ENCODE measurements around the gene CELF6.

Gene CELF6

DNA sequence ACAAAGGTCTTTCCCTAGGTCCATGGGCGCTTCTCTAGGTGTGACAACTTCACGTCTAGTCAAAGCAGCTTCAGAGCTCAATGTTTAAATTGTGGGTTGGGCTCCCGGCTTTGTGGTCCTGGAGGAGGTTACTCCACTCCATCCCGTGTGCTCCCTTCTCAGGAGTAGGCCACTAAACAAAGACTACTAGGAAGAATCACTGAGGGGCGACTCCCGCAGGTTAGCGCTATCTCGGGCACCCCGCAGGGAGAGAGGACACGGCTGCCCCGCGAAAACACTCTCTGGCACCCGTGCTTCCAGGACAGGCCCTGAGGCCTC is 48.1 kb downstream of the CELF6 start:
- DNase-seq (ENCODE audit: low read depth in 2 of 2), result no peak

- DNase-seq (ENCODE audit: low read depth in 2 of 2), result no peak
These were observed 48.7 kb downstream of the CELF6 start for GRCh38 chr15:72271221-72271620.

DNA sequence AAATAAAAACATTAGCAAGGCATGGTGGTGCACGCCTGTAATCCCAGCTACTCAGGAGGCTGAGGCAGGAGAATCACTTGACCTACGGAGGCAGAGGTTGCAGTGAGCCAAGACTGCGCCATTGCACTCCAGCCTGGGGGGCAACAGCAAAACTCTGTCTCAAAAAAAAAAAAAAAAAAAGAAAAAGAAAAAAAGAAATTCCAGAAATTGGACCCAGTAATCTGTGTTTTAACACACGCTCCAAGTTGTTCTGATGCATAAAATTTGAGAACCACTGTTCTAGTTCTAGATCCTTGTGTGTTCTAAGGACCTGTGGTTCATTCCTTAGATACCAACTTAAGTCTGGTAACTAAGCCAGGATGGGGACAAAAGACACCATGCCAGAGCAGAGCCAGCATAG is 50.2 kb downstream of the CELF6 start:
- no peak for DNase-seq (ENCODE audit: low read depth in 2 of 2)

GRCh38 chr15:72265031-72265430 is 54.9 kb downstream of the CELF6 start:
- no peak for DNase-seq (ENCODE audit: low read depth in 2 of 2)

DNA sequence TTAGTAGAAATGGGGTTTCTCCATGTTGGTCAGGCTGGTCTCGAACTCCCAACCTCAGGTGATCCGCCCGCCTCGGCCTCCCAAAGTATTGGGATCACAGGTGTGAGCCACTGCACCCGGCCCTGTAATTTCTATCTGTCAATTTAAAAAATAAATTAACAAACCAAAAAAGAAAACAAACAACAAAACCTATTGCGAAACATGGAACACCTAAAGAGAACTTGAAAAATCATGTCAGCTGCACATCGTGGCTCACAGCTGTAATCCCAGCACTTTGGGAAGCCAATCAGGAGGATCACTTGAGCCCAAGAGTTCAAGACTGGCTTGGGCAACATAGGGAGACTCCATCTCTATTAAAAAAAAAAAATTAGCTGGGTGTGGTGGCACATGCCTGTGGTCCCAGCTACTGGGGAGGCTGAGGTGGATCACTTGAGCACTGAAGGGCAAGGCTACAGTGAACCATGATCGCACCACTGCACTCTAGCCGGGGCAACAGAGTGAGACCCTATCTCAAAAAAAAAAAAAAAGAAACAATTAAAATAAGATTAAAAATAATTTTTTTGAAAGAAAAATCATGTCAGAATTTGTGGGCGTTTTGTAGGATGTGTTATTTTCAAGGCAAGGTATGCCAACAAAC is 67.2 kb downstream of the CELF6 start:
- DNase-seq (ENCODE audit: low read depth in 2 of 2), result no peak

- DNase-seq (ENCODE audit: low read depth in 2 of 2), result no peak
These were observed 70.7 kb downstream of the CELF6 start for GRCh38 chr15:72249142-72249810.

DNA sequence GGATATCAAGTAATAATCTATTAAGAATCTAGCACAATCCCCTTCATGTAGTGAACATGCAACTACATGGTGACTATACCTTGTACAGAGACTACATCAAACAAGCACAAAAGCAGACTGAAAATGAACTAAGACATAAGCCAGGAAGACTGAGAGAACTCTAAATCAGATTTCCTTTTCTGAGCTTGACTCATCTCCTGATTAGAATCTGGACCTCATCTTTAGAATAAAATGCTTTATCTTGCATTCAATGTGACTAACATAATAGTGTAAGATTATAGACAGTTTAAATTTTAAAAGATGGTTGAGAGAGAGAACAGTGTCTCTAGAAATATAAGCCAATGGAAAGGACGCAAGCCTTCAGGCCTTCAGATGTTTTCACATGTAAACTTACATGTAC is 71.4 kb downstream of the CELF6 start:
- DNase-seq (ENCODE audit: low read depth in 2 of 2), result no peak

GRCh38 chr15:72242775-72243370 is 77.1 kb downstream of the CELF6 start:
- no peak for DNase-seq (ENCODE audit: low read depth in 2 of 2)

DNA sequence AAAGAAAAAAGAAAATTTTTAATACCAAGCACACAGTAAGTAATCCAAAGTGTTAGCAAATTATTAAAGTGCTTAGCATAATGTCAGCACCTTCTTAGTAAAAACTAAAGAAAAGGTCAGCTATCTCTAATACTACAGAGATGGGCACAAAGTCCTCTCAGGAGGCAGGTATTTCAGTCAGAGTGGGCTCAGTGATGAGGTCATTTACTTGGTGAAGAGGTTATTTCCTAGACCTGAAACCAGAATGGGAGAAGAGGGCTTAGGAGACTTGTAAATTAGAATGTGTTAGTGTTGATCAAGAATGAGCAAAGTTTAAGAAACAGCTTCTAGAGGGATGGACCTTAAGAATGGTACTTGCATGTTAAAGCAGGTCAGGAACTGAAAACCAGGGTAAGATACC is 80.3 kb downstream of the CELF6 start:
- DNase-seq (ENCODE audit: low read depth in 2 of 2), result no peak

GRCh38 chr15:72238586-72238985 is 81.4 kb downstream of the CELF6 start:
- no peak for DNase-seq (ENCODE audit: low read depth in 2 of 2)

GRCh38 chr15:72237853-72238224 is 82.1 kb downstream of the CELF6 start:
- DNase-seq (ENCODE audit: low read depth in 2 of 2), result no peak

- DNase-seq (ENCODE audit: low read depth in 2 of 2), result peak; percentile 93
These were observed 82.7 kb downstream of the CELF6 start for GRCh38 chr15:72237029-72237852.

DNA sequence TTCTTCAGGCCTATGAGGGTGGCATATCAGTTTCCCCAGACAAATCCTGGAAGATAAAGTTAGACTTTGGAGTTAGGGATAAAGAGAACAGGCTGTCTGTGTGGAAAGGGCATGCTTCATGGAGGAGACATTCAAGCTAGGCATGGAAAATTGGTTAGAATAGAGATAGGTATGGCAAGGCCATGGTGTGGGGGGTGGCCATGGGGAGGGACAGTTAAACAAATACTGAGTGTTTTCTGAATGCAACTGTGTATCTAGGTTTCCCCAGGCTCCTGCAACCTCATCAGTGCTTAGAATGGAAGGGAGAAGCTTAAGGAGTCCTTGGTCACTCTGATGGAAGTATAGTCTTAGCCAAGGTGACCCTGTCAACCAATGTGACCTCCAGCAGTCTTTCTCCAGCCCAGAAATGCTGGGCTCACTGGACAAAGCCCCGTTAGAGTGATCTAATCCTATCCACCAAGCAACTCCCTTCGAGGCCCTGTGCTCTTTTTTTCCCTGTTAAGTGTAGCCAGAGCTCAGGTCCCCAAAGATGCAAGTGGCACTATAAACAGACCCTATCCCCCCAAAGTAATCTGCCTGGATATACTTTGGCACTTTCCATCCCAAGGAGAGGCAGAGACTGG is 83.5 kb downstream of the CELF6 start:
- DNase-seq (ENCODE audit: low read depth in 2 of 2), result no peak

GRCh38 chr15:72235298-72235697 is 84.7 kb downstream of the CELF6 start:
- no peak for DNase-seq (ENCODE audit: low read depth in 2 of 2)

All from fibroblast of skin of left biceps (primary cell).